K562 (cell line): ENCODE data around the gene MARS1. TPM values are rescaled to one million over a fixed set of nuclear protein-coding genes. Genes with fewer than 3 reads are reported as not detected.
A peak's percentile ranks its signal among the peaks of the same experiment; 100 is the strongest.

Experiments
- ATAC-seq: fragments of 200-7000 bp; cut with Tn5 transposase; 3 replicates; pipeline ENCODE4 v1.9.1; 2020; ENCODE audit warnings: moderate library complexity
- BruUV-seq: library from RNA; stranded (reverse); fragments of 400-500 nt; replicated peaks from 2 replicates; lab custom pipeline; 2021; lab: Mats Ljungman, UMichigan
- CTCF ChIA-PET: fragments of 300-600 bp; formaldehyde crosslinking; extraction: SDS; loops from one replicate; lab custom pipeline; 2021; ENCODE audit warnings: low intra/inter-chr PET ratio; lab: Yijun Ruan, JAX
- POLR2A ChIA-PET: fragments of 300-600, 350-650 bp; sonication (Branson Sonifier 250); formaldehyde crosslinking; extraction: SDS; loops from one replicate; lab custom pipeline; 2021; ENCODE audit warnings: antibody characterized with exemption, inconsistent platforms; lab: Yijun Ruan, JAX
- DNase-seq, 4 experiments: peaks; one replicate each; pipeline versions ENCODE4 v3.0.0 to v3.0.0-alpha.2; 2011 to 2018; ENCODE audit warnings: low spot score in 3 of 4, mixed read lengths in 3 of 4; ENCODE audit errors: extremely low read depth in 1 of 4
- FAIRE-seq: peaks from 2 replicates; lab custom pipeline; 2011; peaks lifted over from hg19 to GRCh38; lab: Jason Lieb, UNC
- H2AFZ ChIP-seq: 2 replicates; pipeline ENCODE4 v1.6.0; 2011; ENCODE audit warnings: low read depth, low read length, control low read depth, inconsistent platforms
- H3K27ac ChIP-seq: fragments of 200-600 bp; 3 replicates; pipeline ENCODE4 v1.8.0; 2011; ENCODE audit warnings: low read depth, mild to moderate bottlenecking, control low read depth, inconsistent platforms, low read length, moderate library complexity, mixed read lengths; ENCODE audit errors: extremely low read depth
- H3K27me3 ChIP-seq, 2 experiments: fragments of 300-600 bp in 1 of 2; 2 replicates in 1 of 2; 3 replicates in 1 of 2; pipeline versions ENCODE4 v1.6.0 to v1.8.0; 2011; ENCODE audit warnings: inconsistent platforms in 2 of 2, low read length in 2 of 2, mild to moderate bottlenecking in 1 of 2, mixed read lengths in 1 of 2, moderate library complexity in 1 of 2; ENCODE audit not compliant: control insufficient read depth in 2 of 2, insufficient read depth in 2 of 2
- H3K36me3 ChIP-seq: fragments of 300-600 bp; 3 replicates; pipeline ENCODE4 v1.8.0; 2011; ENCODE audit warnings: mild to moderate bottlenecking, low read length, inconsistent platforms; ENCODE audit not compliant: control insufficient read depth, insufficient read depth
- H3K4me1 ChIP-seq, 2 experiments: fragments of 200-600 bp in 1 of 2; replicated peaks in 1 of 2; 2 replicates in 1 of 2; 3 replicates in 1 of 2; pipeline versions ENCODE4 v1.5.1 to v1.8.0; 2011; ENCODE audit warnings: inconsistent platforms in 2 of 2, low read length in 2 of 2, mild to moderate bottlenecking in 1 of 2, mixed read lengths in 1 of 2, moderate library complexity in 1 of 2; ENCODE audit not compliant: control insufficient read depth in 2 of 2, insufficient read depth in 2 of 2
- H3K4me2 ChIP-seq: 2 replicates; pipeline ENCODE4 v1.6.1; 2011; ENCODE audit warnings: low read length, control low read depth, inconsistent platforms, mixed read lengths; ENCODE audit not compliant: insufficient read depth
- H3K4me3 ChIP-seq: fragments of 200-600 bp; sonication (generic), shearing (Covaris generic); 2 replicates; pipeline ENCODE4 v1.5.1; 2016; ENCODE audit warnings: control low read depth, inconsistent platforms
- H3K79me2 ChIP-seq: fragments of 200-600 bp; 3 replicates; pipeline ENCODE4 v1.8.0; 2011; ENCODE audit warnings: low read length, inconsistent platforms; ENCODE audit not compliant: control insufficient read depth, insufficient read depth
- H3K9ac ChIP-seq, 2 experiments: 2 replicates each; pipeline versions ENCODE4 v1.6.0 to v1.6.1; 2011; ENCODE audit warnings: low read depth in 2 of 2, low read length in 2 of 2, control low read depth in 1 of 2, inconsistent platforms in 1 of 2, mild to moderate bottlenecking in 1 of 2, mixed read lengths in 1 of 2; ENCODE audit not compliant: insufficient read depth in 1 of 2
- H3K9me1 ChIP-seq: one replicate; pipeline ENCODE4 v1.6.0; 2011; ENCODE audit warnings: inconsistent platforms, mild to moderate bottlenecking, low read length, moderate library complexity; ENCODE audit not compliant: control insufficient read depth, insufficient read depth
- H3K9me3 ChIP-seq: replicated peaks from 2 replicates; pipeline ENCODE4 v1.5.1; 2011; ENCODE audit warnings: low read depth, low read length, inconsistent platforms; ENCODE audit not compliant: control insufficient read depth, insufficient read depth
- H4K20me1 ChIP-seq: replicated peaks from 2 replicates; pipeline ENCODE4 v1.6.1; 2011; ENCODE audit warnings: low read length, inconsistent platforms, mixed read lengths; ENCODE audit not compliant: control insufficient read depth, insufficient read depth
- CGGBP1 ChIP-seq: fragments of 250-450 bp; sonication (Bioruptor Pico); IDR thresholded peaks from 2 replicates; pipeline ENCODE4 v1.9.0; 2021; ENCODE audit warnings: mild to moderate bottlenecking
- CHD4 ChIP-seq: fragments of 200-600 bp; sonication (generic); IDR thresholded peaks from 3 replicates; pipeline ENCODE4 v1.6.1; 2012; ENCODE audit warnings: low read depth, mild to moderate bottlenecking, mixed read lengths, low read length, inconsistent platforms; ENCODE audit not compliant: insufficient read depth, insufficient replicate concordance, poor library complexity, severe bottlenecking
- CSDE1 ChIP-seq, 2 experiments: fragments of 450-650 bp; IDR thresholded peaks; 2 replicates each; pipeline ENCODE4 v1.6.1; 2016; ENCODE audit warnings: mild to moderate bottlenecking in 1 of 2
- EP400 ChIP-seq: fragments of 450-650 bp; IDR thresholded peaks from 2 replicates; pipeline ENCODE4 v1.6.1; 2017; ENCODE audit warnings: antibody characterized with exemption, mild to moderate bottlenecking, moderate library complexity
- EZH2 ChIP-seq: IDR thresholded peaks from 2 replicates; pipeline ENCODE4 v1.6.1; 2012; ENCODE audit warnings: low read depth, mild to moderate bottlenecking, inconsistent platforms, low read length, borderline replicate concordance
- FOS ChIP-seq: IDR thresholded peaks from 3 replicates; pipeline ENCODE4 v1.6.1; 2011; ENCODE audit not compliant: insufficient read length; ENCODE audit errors: extremely low read depth
- HNRNPK ChIP-seq: fragments of 200-400 bp; formaldehyde crosslinking; IDR thresholded peaks from one replicate; pipeline ENCODE4 v1.6.1; 2018; ENCODE audit warnings: mild to moderate bottlenecking, low read depth, low read length; ENCODE audit not compliant: poor library complexity, severe bottlenecking
- MBD2 ChIP-seq: sonication (generic); IDR thresholded peaks from 2 replicates; pipeline ENCODE4 v1.6.1; 2016; ENCODE audit warnings: low read depth, borderline replicate concordance
- MTA2 ChIP-seq: fragments of 450-650 bp; IDR thresholded peaks from 2 replicates; pipeline ENCODE4 v1.6.1; 2016; ENCODE audit warnings: low read depth
- NEUROD1 ChIP-seq: fragments of 150-350 bp; IDR thresholded peaks from 2 replicates; pipeline ENCODE4 v1.6.1; 2014; ENCODE audit warnings: borderline replicate concordance, low read length, low read depth; ENCODE audit not compliant: partially characterized antibody
- NR2F6 ChIP-seq: fragments of 450-650 bp; formaldehyde crosslinking; IDR thresholded peaks from 2 replicates; pipeline ENCODE4 v1.4.0; 2020; ENCODE audit warnings: mild to moderate bottlenecking
- NR4A1 ChIP-seq, 2 experiments: fragments of 250-450 bp in 1 of 2; fragments of 450-650 bp in 1 of 2; sonication (Bioruptor Pico) in 1 of 2; IDR thresholded peaks; 2 replicates each; pipeline versions ENCODE4 v1.4.0 to v1.6.1; 2016 to 2020; ENCODE audit warnings: mild to moderate bottlenecking in 2 of 2, missing compliant biosample characterization in 1 of 2, missing genetic modification characterization in 1 of 2, moderate library complexity in 1 of 2
- POLR2H ChIP-seq: IDR thresholded peaks from 2 replicates; pipeline ENCODE4 v1.6.1; 2016; ENCODE audit warnings: missing genetic modification characterization, low read depth, mild to moderate bottlenecking, control low read depth, missing compliant biosample characterization, moderate library complexity
- PTRF ChIP-seq: fragments of 450-650 bp; IDR thresholded peaks from 2 replicates; pipeline ENCODE4 v1.6.1; 2016; ENCODE audit warnings: mild to moderate bottlenecking, missing genetic modification characterization, missing compliant biosample characterization
- RBM25 ChIP-seq: fragments of 200-400 bp; formaldehyde crosslinking; IDR thresholded peaks from 2 replicates; pipeline ENCODE4 v1.6.1; 2018; ENCODE audit warnings: low read length, low read depth, moderate library complexity; ENCODE audit not compliant: severe bottlenecking
- SETDB1 ChIP-seq: IDR thresholded peaks from one replicate; pipeline ENCODE4 v1.6.1; 2012; ENCODE audit warnings: low read length, control low read depth, inconsistent platforms
- SMAD4 ChIP-seq: fragments of 250-450 bp; sonication (Bioruptor Pico); conservative IDR thresholded peaks from 2 replicates; pipeline ENCODE4 v1.8.0; 2021; ENCODE audit warnings: inconsistent platforms, mild to moderate bottlenecking, moderate library complexity
- TAF1 ChIP-seq: IDR thresholded peaks from 2 replicates; pipeline ENCODE4 v1.6.1; 2011; ENCODE audit warnings: mild to moderate bottlenecking, low read length, moderate library complexity; ENCODE audit not compliant: insufficient read depth, control insufficient read depth, severe bottlenecking; ENCODE audit errors: extremely low read depth
- TOE1 ChIP-seq, 2 experiments: fragments of 450-650 bp in 1 of 2; sonication (generic) in 1 of 2; formaldehyde crosslinking in 1 of 2; IDR thresholded peaks; 2 replicates each; pipeline versions ENCODE4 v1.7.1 to v1.8.0; 2016 to 2022; ENCODE audit warnings: borderline replicate concordance in 2 of 2, mild to moderate bottlenecking in 2 of 2, antibody characterized with exemption in 1 of 2, inconsistent platforms in 1 of 2, low read depth in 1 of 2, missing genetic modification reagents in 1 of 2, moderate library complexity in 1 of 2
- ZNF239 ChIP-seq: fragments of 250-450 bp; sonication (Bioruptor Pico); IDR thresholded peaks from 2 replicates; pipeline ENCODE4 v1.4.0; 2020; ENCODE audit warnings: mild to moderate bottlenecking
- ZNF586 ChIP-seq: fragments of 450-650 bp; formaldehyde crosslinking; conservative IDR thresholded peaks from 2 replicates; pipeline ENCODE4 v1.4.0; 2020; ENCODE audit warnings: mild to moderate bottlenecking, moderate library complexity
- WGBS: fragments of 100-300 bp; shearing (Covaris generic); methylation state at CpG from one replicate; pipeline ENCODE4 v1.1.6; 2016; ENCODE audit warnings: low coverage, mixed read lengths; ENCODE audit not compliant: insufficient coverage; ENCODE audit errors: missing lambda C conversion rate; 5-methylcytosine and 5-hydroxymethylcytosine counted together
- in situ Hi-C: fragments of 300-500 bp; cut with MboI; formaldehyde crosslinking; loops from 4 replicates; pipeline ENCODE4 v1.15.0; 2018; ENCODE audit warnings: inconsistent platforms, mixed read lengths
- intact Hi-C: fragments of 100-400 bp; cut with micrococcal nuclease; formaldehyde crosslinking; loops from 2 replicates; pipeline ENCODE4 v1.14.2; 2022
- polyA plus RNA-seq, 8 experiments: library from polyadenylated mRNA; depleted of rRNA in 4 of 8; stranded (reverse) in 5 of 8; unstranded in 3 of 8; fragments of >200 nt; fragmentation: Nextera tagmentation in 2 of 8; fragmentation: Illumina TruSeq in 1 of 8; extraction: Ambion mirVana in 2 of 8; extraction: Trizol in 1 of 8; gene quantifications; 2 replicates each; pipeline versions ENCODE4 v1.2.1 to v1.2.3, GENCODE V29; 2011 to 2014; ENCODE audit warnings: inconsistent platforms in 1 of 8, missing spikeins in 1 of 8
- total RNA-seq, 7 experiments: library from RNA; depleted of rRNA in 6 of 7; stranded (reverse); fragments of >200 nt in 6 of 7; fragmentation: Illumina TruSeq in 2 of 7; extraction: Trizol in 2 of 7; gene quantifications; 2 replicates each; pipeline versions ENCODE4 v1.2.1 to v1.2.3, GENCODE V29; 2011 to 2021; ENCODE audit warnings: low replicate concordance in 1 of 7

Gene MARS1
- total and polyA plus RNA-seq, 9 of the 15 experiments (the other 6 are each of a cell fraction or from before 2014, with no cell fraction given): 117 to 382 (median 220) TPM

- TF ChIP-seq NEUROD1: no peak
- TF ChIP-seq NR2F6 (CRISPR knock-in tag): no peak
- no peak for TF ChIP-seq ZNF586 (CRISPR knock-in tag)
- TF ChIP-seq NR4A1 (CRISPR knock-in tag; IDR thresholded peaks at IDR 0.05): no peak
- TF ChIP-seq NR4A1 (tag; IDR thresholded peaks at IDR 0.05): no peak
- TF ChIP-seq CGGBP1 (CRISPR knock-in tag): no peak
- no peak for TF ChIP-seq POLR2H (tag)
- no peak for TF ChIP-seq SETDB1
Measured at GRCh38 chr12:57533108-57533507, 45.2 kb downstream of the MARS1 start (continued).

- DNase-seq (no peak), FAIRE-seq (no peak), ATAC-seq (no peak)
- Histone ChIP-seq H3K4me1 (peaks cover 10 to 19% of the 10 kb centered on the region in 2 experiments), H3K9ac (0 out of 4 replicates have a peak overlapping the region, but pooled peaks of 1 of the 2 experiments have one; percentile 22), H3K9me1 (no peaks in the 10 kb centered on the region), H3K79me2 (peaks cover 13% of the 10 kb centered on the region), H3K9me3 (no peaks in the 10 kb centered on the region), H3K27ac (no peak overlapping the region), H3K36me3 (peaks cover 90% of the 10 kb centered on the region), H2AFZ (no peak overlapping the region), H4K20me1 (no peaks in the 10 kb centered on the region), H3K27me3 (no peaks in the 10 kb centered on the region), H3K4me3 (no peak overlapping the region), H3K4me2 (no peak overlapping the region)
- POLR2A ChIA-PET: interaction anchor here (0.5 to 12.7 kb wide), 10 partner anchors 6 to 356 kb away, joined by 3 to 225 read pairs (median 4); partner anchors contain the start of genes DCTN2, DDIT3 and MBD6
- intact Hi-C loops (no loop called here), in situ Hi-C loops (no loop called here)
- WGBS: 93% methylated on average over 5 of the region's 5 CpGs
- BruUV-seq: no TSS peak
- CTCF ChIA-PET: no interaction called here
- no peak for TF ChIP-seq EP400
- TF ChIP-seq HNRNPK: no peak
- no peak for TF ChIP-seq MBD2
- TF ChIP-seq EZH2: no peak
- no peak for TF ChIP-seq CSDE1 (IDR thresholded peaks at IDR 0.05)
- no peak for TF ChIP-seq FOS
- TF ChIP-seq SMAD4 (CRISPR knock-in tag): no peak
- TF ChIP-seq PTRF: no peak
- no peak for TF ChIP-seq ZNF239
- TF ChIP-seq TAF1: no peak
- TF ChIP-seq TOE1 (IDR thresholded peaks at IDR 0.05; ENCODE audit: borderline replicate concordance): no peak
- TF ChIP-seq TOE1 (CRISPR knock-in tag; IDR thresholded peaks at IDR 0.05; ENCODE audit: borderline replicate concordance, low read depth): no peak
- TF ChIP-seq CHD4: no peak
- TF ChIP-seq MTA2: no peak
- TF ChIP-seq CGGBP1 (CRISPR knock-in tag): no peak
- TF ChIP-seq RBM25: no peak
Measured at GRCh38 chr12:57534250-57534649, 46.4 kb downstream of the MARS1 start.
